Glomerular visceral epithelial cell (primary cell): ENCODE data around the gene RPE.

Experiments
- DNase-seq: peaks from one replicate; pipeline ENCODE4 v3.0.0-alpha.2; 2016; ENCODE audit errors: extremely low spot score

Gene RPE

DNA sequence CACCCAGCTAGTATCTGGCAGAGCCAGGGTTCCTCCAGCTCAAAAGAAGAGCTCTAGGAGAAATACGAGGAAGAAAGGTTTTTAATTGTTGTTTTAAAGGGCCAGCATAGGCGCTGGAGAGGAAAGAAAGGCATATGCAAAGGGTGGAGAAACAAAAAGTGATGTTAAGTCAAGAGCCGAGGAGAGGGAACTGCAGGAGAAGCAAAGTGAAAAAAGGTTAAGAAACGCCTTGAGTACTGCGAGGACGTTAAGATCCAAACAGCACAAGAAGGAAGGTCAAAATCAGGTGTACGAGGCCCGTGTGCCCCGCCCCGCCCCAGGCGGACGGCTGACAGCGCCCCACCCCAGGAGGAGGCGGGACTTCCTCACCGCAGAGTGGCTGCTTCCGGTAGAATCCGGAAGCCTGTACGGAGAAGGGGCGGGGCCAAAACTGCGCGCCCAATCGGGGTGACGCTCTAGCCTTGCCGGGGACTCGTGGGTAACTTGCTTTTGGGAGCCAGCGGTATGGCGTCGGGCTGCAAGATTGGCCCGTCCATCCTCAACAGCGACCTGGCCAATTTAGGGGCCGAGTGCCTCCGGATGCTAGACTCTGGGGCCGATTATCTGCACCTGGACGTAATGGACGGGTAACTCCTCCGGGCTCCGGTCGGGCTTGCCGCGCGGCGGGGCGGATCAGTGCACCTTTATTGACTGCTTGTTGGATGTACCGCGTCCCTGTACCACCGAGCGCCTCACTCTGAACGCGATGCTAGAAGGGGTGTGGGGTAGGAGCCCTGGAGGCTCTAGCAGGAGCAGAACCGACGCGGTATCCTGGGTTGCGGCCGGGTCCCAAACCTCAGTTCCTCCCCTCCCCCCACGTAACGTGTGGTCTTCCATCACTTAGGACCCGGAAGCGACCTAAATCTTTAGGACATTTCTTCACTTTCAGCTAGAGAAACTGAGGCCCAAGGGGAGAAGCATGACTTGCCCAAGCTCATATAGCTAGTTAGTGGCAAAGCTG, at the start of gene RPE:
TSS of gene RPE (plus strand) at position 481 of the 1,000 bp plus-strand sequence. CDS start at position 505, 24 bp downstream.
- DNase-seq: peak; percentile 97

GRCh38 chr2:209956271-209956670, 46.2 kb upstream of the RPE start:
- DNase-seq: no peak

DNA sequence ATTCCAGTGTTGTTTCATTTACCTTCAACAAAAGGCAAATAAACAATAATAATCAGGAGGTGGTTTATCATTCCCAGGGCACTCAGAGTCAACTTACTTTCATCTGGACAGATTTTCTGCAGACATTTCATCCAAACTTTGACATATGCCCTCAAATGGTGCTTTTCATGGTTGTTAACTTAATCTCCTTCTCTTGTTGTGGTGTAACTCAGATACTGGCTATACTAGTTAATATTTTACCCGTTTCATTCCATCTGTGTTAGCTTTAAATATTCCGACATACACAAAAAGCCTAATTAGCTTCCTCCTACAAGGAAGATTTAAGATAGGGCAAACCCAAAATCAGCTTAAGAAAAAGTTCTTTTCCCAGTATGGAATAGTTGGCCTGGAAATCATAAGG, 44.4 kb upstream of the RPE start:
- DNase-seq: no peak

- DNase-seq: no peak
These were observed 42.4 kb upstream of the RPE start for GRCh38 chr2:209960045-209960444.

DNA sequence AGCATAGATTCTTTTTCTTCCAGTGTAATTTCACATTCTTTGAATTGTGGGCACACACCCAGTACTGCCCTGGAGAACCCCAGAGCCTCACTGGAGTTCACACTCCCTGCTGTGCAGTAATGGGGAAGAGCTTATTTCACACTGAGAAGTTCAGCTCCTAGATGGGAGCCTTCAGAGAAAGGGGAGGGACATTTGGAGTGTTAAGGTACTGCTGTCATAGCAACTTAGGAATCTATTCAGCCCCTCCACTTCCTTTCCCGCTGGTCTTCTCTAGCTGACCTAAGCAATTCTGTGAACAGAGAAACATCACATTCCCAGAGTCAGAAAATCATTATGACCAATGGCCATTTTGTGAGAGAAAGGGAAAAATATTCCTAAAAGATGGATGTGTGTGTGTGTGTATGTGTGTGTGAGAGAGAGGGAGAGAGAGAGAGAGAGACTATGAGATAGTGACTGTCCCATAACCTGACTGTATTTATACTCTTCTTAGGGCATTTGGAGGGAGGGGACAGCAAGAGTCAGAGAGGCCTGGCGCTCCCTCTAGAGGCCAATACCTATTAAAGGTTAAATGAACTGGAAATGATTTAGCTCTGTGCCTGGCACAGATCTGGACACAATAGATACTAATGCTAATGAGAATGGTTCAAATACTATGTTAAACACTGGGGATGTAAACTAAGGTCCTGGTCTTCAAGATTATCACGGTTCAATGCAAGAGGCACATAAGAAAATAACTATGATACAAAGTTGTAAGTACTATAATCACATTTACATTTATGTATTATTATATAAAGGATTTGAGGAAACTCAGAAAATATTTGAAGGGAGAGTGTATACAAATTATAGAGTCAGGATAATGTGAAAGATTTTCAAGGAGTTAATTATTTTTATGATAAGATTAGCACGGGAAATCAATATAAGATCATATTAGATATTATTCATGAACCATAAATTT, 41.5 kb upstream of the RPE start:
- peak; percentile 58 for DNase-seq

- DNase-seq: no peak
These were observed 36.7 kb upstream of the RPE start for GRCh38 chr2:209965723-209966122.

- DNase-seq: no peak
These were observed 32.7 kb upstream of the RPE start for GRCh38 chr2:209969692-209970091.

DNA sequence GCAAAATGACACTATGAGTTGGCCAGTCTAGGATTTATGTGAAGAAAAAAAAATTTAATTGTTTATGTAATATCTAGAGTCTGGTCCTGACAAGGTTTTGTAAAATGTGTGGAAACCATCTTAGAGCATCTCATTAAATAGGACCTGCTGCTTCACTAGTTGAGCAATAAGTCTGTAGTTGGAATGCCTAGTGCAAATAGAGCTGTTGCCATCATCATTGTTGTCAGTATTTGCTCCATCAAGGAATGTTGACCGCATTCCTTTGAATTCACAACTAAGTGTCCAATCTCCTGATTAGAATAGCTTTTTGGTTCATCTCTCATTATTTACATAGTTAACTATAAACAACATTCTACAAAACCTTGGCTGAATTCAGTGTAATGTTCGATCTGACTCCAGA, 32.2 kb upstream of the RPE start:
- DNase-seq: no peak

- DNase-seq: no peak
These were observed 31.7 kb upstream of the RPE start for GRCh38 chr2:209970711-209971110.

- DNase-seq: no peak
These were observed 29.1 kb upstream of the RPE start for GRCh38 chr2:209973328-209973727.

DNA sequence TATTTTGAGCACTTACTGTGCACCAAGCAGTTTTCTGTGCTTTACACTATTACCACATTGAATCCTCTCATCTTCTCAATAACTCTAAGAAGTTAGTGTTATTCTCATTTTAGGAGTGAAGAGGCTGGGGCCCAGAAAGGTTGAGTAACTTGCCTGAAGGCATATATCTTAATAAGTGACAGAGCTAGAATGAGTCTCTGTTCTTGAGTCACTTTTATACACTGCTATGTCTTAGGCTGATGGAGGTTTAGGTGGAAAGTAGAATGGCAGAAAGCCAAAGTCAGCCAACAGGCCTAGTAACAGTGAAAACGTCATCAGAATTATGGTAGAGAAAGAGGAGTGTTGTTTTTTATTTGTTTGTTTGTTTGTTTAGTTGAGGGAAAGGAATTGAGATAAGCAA, 27.9 kb upstream of the RPE start:
- DNase-seq: no peak

GRCh38 chr2:209976698-209977385, 25.6 kb upstream of the RPE start:
- DNase-seq: no peak

DNA sequence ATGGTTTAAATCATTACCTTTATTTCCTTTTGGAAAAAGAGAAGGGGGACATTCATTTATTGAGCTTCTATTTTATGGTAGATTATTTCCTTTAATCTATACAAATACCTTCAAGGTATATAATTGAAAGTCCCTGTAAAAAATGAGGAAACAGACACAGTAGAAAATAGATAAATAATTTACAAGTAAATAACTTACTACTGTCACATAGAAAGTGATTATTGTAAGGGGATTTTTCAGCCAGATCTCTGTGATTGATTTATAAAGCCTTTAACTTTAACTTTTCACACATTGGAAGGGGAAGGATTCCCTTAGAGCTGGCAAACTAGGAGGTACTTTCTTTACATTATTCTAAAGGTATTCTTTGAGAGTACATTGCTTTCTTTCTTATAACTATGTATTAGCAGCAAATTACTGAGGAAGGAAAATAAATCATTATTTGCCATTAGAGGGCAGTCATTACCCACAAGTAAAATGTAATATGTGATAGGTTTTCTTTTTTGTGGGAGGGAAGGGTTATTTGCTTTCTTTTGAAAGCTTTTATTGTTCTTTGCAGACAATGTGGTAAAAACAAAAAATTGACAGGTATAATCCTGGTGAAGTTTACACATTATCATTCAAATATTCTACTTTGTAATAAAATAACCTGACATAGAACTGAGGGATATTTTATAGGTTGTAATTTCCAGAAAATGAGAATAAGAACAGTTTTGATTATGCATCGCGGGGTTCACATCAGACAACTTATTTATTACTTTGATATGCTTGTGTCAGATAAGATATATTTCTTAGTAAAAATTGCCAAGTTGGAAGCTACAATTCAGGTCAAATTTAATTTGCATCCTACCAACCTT, 24.8 kb upstream of the RPE start:
- peak; percentile 45 for DNase-seq

GRCh38 chr2:209984291-209984690, 18.1 kb upstream of the RPE start:
- DNase-seq: no peak

- no peak for DNase-seq
These were observed 16.6 kb upstream of the RPE start for GRCh38 chr2:209985874-209986273.

DNA sequence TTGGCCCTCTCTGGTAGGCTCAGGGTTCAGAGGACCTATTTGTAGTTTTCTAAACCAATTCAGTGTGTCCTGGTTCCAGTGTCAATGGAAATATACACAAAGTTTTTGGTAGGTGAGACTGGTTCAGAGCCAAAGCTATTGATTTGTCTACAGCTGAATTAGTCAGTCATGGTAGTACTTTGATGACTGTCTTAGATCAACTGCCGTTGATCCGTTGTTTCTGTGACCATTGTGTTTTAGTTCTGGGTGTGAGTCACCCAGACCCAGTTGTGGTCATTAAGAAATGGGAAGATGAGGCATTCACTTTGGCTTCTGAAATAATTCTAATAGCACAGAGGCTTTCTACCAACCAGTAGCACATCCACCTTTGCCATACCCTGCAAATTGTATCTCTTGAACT, 16.0 kb upstream of the RPE start:
- DNase-seq: no peak

GRCh38 chr2:209988010-209988409, 14.4 kb upstream of the RPE start:
- no peak for DNase-seq

- DNase-seq: no peak
These were observed 11.6 kb upstream of the RPE start for GRCh38 chr2:209990838-209991237.

DNA sequence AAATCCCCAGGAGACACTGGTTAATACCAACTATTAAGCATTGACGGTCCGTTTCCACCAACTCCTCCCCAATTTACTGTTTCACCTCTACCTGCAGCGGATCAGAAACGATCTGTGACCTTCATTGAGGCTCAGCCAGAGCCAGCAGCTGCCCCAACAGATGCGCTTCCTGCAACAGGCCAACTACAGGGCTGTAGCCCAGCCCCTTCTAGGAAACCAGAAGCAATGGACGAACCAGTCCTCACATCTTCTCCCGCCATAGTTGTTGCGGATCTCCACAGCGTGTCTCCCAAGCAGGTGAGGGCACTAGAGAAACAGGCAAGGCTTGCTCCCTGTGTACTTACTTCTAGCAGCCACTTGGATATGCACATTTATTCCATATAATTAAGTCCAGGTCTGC, 8.5 kb upstream of the RPE start:
- no peak for DNase-seq

- no peak for DNase-seq
These were observed 3.8 kb upstream of the RPE start for GRCh38 chr2:209998596-209998995.
